GM21390 (cell line): ENCODE measurements around the gene RHPN2.
"Not testable (repeated sequence)": the region's sequence is repeated elsewhere in the genome, so short reads cannot be mapped to it uniquely, and the experiment has no call there.

ENCODE experiments used
- ATAC-seq: cut with Tn5 transposase; IDR thresholded peaks from one replicate; pipeline ENCODE4 v1.9.1; 2021; ENCODE audit not compliant: unreplicated experiment

Gene RHPN2

GRCh38 chr19:33032218-33032781, 32.4 kb downstream of the RHPN2 start:
- no peak for ATAC-seq

GRCh38 chr19:33029746-33030303, 34.9 kb downstream of the RHPN2 start:
- ATAC-seq: no peak

GRCh38 chr19:33026602-33027001, 38.1 kb downstream of the RHPN2 start:
- ATAC-seq: not testable (repeated sequence)

GRCh38 chr19:33025468-33026238, 39.0 kb downstream of the RHPN2 start:
- ATAC-seq: not testable (repeated sequence)

- no peak for ATAC-seq
Measured at GRCh38 chr19:33024398-33024797, 40.3 kb downstream of the RHPN2 start.

GRCh38 chr19:33022472-33023116, 42.1 kb downstream of the RHPN2 start:
- ATAC-seq: no peak

- not testable (repeated sequence) for ATAC-seq
Measured at GRCh38 chr19:33010891-33011290, 53.8 kb downstream of the RHPN2 start.

- ATAC-seq: no peak
Measured at GRCh38 chr19:33008738-33009137, 56.0 kb downstream of the RHPN2 start.

- ATAC-seq: no peak
Measured at GRCh38 chr19:33005440-33005839, 59.2 kb downstream of the RHPN2 start.

GRCh38 chr19:33003424-33004024, 61.2 kb downstream of the RHPN2 start:
- ATAC-seq: not testable (repeated sequence)

- ATAC-seq: not testable (repeated sequence)
Measured at GRCh38 chr19:33002126-33002865, 62.4 kb downstream of the RHPN2 start.

GRCh38 chr19:33000910-33001309, 63.8 kb downstream of the RHPN2 start:
- no peak for ATAC-seq

GRCh38 chr19:33000510-33000909, 64.2 kb downstream of the RHPN2 start:
- no peak for ATAC-seq

- ATAC-seq: no peak
Measured at GRCh38 chr19:32998722-32999121, 66.0 kb downstream of the RHPN2 start.

GRCh38 chr19:32997716-32998355, 66.9 kb downstream of the RHPN2 start:
- no peak for ATAC-seq

- not testable (repeated sequence) for ATAC-seq
Measured at GRCh38 chr19:32997061-32997464, 67.6 kb downstream of the RHPN2 start.

GRCh38 chr19:32995966-32996365, 68.7 kb downstream of the RHPN2 start:
- not testable (repeated sequence) for ATAC-seq

- ATAC-seq: no peak
Measured at GRCh38 chr19:32988724-32989123, 76.0 kb downstream of the RHPN2 start.

- ATAC-seq: not testable (repeated sequence)
Measured at GRCh38 chr19:32988254-32988653, 76.4 kb downstream of the RHPN2 start.

GRCh38 chr19:32982488-32982887, 82.2 kb downstream of the RHPN2 start:
- ATAC-seq: not testable (repeated sequence)
